Endothelial cell (in vitro differentiated cells): ENCODE results near the gene SCP2. TPM values are rescaled to one million over a fixed set of nuclear protein-coding genes. Genes with fewer than 3 reads are reported as not detected.

Source experiments
- DNase-seq: peaks from one replicate; pipeline ENCODE4 v3.0.0; 2021; ENCODE audit warnings: low spot score
- H3K27ac Mint-ChIP-seq: one replicate; pipeline ENCODE4 v1.8.0; 2021; ENCODE audit warnings: mixed read lengths, inconsistent platforms; ENCODE audit not compliant: unreplicated experiment
- H3K27me3 Mint-ChIP-seq: one replicate; pipeline ENCODE4 v1.8.0; 2021; ENCODE audit warnings: mild to moderate bottlenecking, moderate library complexity, mixed read lengths, inconsistent platforms; ENCODE audit not compliant: unreplicated experiment
- H3K36me3 Mint-ChIP-seq: one replicate; pipeline ENCODE4 v1.8.0; 2021; ENCODE audit warnings: mild to moderate bottlenecking, low read depth, mixed read lengths, inconsistent platforms; ENCODE audit not compliant: unreplicated experiment
- H3K4me1 Mint-ChIP-seq: one replicate; pipeline ENCODE4 v1.8.0; 2021; ENCODE audit warnings: mild to moderate bottlenecking, mixed read lengths, inconsistent platforms; ENCODE audit not compliant: unreplicated experiment
- H3K4me3 Mint-ChIP-seq: one replicate; pipeline ENCODE4 v1.8.0; 2021; ENCODE audit warnings: mild to moderate bottlenecking, mixed read lengths, inconsistent platforms; ENCODE audit not compliant: unreplicated experiment
- H3K9me3 Mint-ChIP-seq: one replicate; pipeline ENCODE4 v1.8.0; 2021; ENCODE audit warnings: mixed read lengths, inconsistent platforms; ENCODE audit not compliant: unreplicated experiment
- CTCF ChIP-seq: fragments of 200-600 bp; sonication (generic); IDR thresholded peaks from one replicate; pipeline ENCODE4 v1.5.0; 2021; ENCODE audit warnings: antibody characterized with exemption; ENCODE audit not compliant: unreplicated experiment
- total RNA-seq: library from RNA; stranded (reverse); fragmentation: NEBNext Ultra II Directional; extraction: Animal tissue kit (Norgen Biotek cat#: 25700); gene quantifications from one replicate; pipeline ENCODE4 v1.2.1, GENCODE V29; 2021; ENCODE audit not compliant: unreplicated experiment

SCP2 gene
- total RNA-seq, 1 donor from 2014 or later: 93.2 TPM

GRCh38 chr1:53026254-53026653 lies 99.2 kb downstream of the SCP2 start:
- Mint-ChIP-seq H3K9me3 (no peaks in the 10 kb centered on the region), H3K4me3 (no peak overlapping the region), H3K36me3 (no peaks in the 10 kb centered on the region), H3K27me3 (no peaks in the 10 kb centered on the region), H3K27ac (no peak overlapping the region), H3K4me1 (no peaks in the 10 kb centered on the region)
- no peak for DNase-seq
- TF ChIP-seq CTCF: no peak

DNA sequence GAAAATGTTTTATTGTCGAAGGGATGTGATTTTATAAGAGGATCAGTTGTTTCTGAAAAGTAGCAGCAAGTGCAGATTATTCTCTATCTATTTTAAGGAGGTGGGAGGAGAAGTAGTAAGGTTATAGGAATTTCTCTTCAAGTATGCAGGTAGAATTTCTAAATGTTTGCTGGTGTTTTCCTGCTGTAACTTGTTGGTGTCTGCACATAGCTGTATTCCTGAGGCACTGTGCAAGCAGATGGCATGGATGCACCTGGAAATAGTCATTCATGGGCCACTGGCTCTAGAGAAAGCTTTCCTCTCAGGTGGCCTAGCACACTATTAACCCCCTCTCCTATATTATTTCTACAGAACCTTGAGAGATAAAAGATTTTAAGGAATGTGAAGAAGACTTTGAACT lies 104.7 kb downstream of the SCP2 start:
- Mint-ChIP-seq H3K36me3 (no peaks in the 10 kb centered on the region), H3K4me3 (no peak overlapping the region), H3K4me1 (no peaks in the 10 kb centered on the region), H3K9me3 (no peaks in the 10 kb centered on the region), H3K27ac (no peak overlapping the region), H3K27me3 (peaks cover 1% of the 10 kb centered on the region)
- no peak for TF ChIP-seq CTCF
- DNase-seq: no peak

DNA sequence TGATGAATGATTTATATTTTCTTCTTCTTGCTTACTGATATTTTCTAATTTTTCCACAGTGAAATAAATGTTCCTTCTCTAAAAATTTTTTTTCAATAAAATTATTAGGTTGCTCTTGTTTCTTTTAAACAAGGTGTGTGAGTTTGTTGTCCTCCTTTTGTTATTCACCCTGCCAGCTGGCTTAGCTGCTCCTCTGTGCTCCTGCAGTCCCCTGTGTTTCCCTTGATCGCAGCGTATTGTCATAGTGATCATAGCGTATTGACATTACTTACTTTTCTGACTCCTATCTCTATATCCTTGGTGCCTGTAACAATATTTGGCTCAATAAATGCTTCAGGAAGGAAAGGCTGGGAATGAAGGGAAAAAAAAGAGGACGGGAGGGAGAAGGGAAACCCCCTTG lies 110.1 kb downstream of the SCP2 start:
- Mint-ChIP-seq H3K4me3 (no peak overlapping the region), H3K4me1 (peaks cover 3% of the 10 kb centered on the region), H3K27me3 (peaks cover 1% of the 10 kb centered on the region), H3K9me3 (no peaks in the 10 kb centered on the region), H3K27ac (no peak overlapping the region), H3K36me3 (peaks cover 8% of the 10 kb centered on the region)
- TF ChIP-seq CTCF: no peak
- no peak for DNase-seq

DNA sequence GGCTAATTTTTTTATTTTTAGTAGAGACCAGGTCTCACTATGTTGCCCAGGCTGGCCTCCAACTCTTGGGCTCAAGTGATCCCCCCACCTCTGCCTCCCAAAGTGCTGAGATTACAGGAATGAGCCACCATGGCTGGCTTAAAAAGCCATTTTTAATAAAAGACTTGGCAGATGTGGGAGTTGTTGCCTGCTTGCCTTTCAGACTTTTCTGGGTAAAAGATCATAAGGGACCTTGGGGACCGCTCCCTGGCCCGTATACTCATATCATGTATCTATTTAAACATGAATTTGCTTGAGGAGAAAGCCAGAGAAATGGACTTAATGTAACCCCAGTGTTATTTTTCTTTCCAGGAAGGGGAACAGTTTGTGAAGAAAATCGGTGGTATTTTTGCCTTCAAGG lies 111.5 kb downstream of the SCP2 start:
- Mint-ChIP-seq H3K4me1 (peaks cover 3% of the 10 kb centered on the region), H3K27ac (no peak overlapping the region), H3K27me3 (peaks cover 1% of the 10 kb centered on the region), H3K36me3 (peaks cover 8% of the 10 kb centered on the region), H3K9me3 (no peaks in the 10 kb centered on the region), H3K4me3 (no peak overlapping the region)
- no peak for TF ChIP-seq CTCF
- no peak for DNase-seq

- TF ChIP-seq CTCF: no peak
- DNase-seq: no peak
- Mint-ChIP-seq H3K27ac (no peak overlapping the region), H3K4me1 (peaks cover 24% of the 10 kb centered on the region), H3K36me3 (peaks cover 8% of the 10 kb centered on the region), H3K9me3 (no peaks in the 10 kb centered on the region), H3K4me3 (no peak overlapping the region), H3K27me3 (no peaks in the 10 kb centered on the region)
Observed at GRCh38 chr1:53043271-53043670, 116.2 kb downstream of the SCP2 start.
